ENCODE results near the gene TAF6.

Gene TAF6

DNA sequence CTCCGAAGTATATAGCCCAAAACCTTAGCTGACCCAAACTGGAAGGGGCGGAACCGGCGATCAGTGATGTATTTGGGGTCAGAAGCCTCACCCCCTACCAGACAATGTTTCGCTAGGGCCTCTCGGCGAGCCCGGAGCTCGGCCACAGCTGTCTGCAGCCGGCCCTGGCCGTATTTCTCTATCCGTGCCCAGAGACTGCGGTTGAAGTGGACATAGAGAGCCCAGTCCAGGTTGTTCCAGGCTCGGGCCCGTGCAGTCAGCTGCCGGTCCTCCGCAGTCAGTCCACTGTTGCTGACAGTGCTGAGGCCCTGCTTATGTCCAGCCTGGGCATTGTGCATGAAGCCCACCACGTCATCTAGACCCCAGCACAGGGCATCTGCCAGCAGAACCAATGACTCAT lies 40.9 kb upstream of the TAF6 start:
- no peak overlapping the region for H3K4me3 ChIP-seq (ENCODE audit: low read length)
- TF ChIP-seq, protein P1, sequence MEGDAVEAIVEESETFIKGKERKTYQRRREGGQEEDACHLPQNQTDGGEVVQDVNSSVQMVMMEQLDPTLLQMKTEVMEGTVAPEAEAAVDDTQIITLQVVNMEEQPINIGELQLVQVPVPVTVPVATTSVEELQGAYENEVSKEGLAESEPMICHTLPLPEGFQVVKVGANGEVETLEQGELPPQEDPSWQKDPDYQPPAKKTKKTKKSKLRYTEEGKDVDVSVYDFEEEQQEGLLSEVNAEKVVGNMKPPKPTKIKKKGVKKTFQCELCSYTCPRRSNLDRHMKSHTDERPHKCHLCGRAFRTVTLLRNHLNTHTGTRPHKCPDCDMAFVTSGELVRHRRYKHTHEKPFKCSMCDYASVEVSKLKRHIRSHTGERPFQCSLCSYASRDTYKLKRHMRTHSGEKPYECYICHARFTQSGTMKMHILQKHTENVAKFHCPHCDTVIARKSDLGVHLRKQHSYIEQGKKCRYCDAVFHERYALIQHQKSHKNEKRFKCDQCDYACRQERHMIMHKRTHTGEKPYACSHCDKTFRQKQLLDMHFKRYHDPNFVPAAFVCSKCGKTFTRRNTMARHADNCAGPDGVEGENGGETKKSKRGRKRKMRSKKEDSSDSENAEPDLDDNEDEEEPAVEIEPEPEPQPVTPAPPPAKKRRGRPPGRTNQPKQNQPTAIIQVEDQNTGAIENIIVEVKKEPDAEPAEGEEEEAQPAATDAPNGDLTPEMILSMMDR (conservative IDR thresholded peaks at IDR 0.05; ENCODE audit: low read length): no peak
- DNase-seq (ENCODE audit: low read depth): no peak

DNA sequence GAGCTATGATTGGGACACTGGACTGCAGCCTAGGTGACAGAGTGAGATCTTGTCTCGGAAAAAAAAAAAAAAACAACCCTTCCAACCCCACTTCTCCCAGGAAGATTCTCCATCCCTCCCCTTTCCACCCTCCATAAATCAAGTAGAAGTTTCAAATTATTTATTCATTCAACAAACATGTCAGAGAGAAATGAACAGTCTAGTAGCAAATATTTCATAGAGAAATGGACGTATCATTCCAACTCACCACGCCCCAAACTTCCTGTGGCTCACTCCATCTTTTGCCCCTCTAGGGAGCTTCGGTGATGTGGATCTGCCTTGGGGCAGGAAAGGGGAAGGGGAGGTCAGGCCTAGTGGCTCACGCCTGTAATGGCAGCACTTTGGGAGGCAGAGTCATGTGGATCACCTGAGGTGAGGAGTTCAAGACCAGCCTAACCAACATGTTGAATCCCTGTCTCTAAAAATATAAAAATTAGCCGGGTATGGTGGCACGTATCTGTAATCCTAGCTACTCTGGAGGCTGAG lies 40.0 kb upstream of the TAF6 start:
- H3K4me3 ChIP-seq (ENCODE audit: low read length): peak overlapping the region; percentile 69
- TF ChIP-seq, protein P1 (conservative IDR thresholded peaks at IDR 0.05; ENCODE audit: low read length): no peak
- no peak for DNase-seq (ENCODE audit: low read depth)

DNA sequence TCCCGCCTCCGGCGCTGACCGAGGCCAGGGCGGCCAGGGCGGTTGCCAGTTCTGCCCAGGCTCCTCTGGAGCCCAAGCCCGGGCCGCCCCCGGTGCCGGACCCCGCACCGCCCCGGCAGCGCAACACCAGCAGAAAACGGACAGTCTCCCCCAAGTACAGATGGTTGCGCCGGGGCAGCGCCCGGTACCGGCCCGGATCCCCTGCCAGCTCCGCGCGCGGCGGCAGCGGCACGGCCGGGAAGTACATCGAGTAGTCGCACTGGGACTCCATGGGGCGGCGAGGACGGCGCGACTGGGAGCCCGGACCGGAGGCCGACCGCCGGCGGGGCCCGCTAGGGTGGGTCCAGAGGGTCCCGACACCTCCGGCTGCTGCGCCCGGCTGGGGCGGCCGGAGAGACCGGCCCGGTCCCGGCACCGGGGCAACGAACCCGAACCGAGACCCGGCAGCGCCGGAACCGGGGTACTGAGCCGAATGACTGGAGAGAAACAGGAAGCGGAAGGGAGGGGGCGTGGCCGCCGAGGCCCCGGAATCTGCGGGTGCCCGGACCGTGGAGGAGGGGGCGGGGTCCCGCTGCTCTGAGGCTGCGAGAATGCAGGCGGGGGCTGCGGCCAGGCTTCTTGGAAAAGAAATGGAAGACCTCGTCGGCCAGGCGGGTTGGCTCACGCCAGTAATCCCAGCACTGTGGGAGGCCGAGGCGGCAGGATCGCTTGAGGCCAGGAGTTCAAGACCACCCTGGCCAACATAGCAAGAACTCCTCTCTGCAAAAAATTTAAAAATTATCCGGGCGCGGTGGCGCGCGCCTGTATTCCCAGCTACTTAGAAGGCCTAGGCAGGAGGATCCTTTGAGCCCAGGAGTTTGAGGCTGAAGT lies 39.3 kb upstream of the TAF6 start, which contains the start of gene TRAPPC14:
Gene TRAPPC14, minus strand, starts transcription at position 495 of the 870 bp plus-strand sequence. Its CDS starts 224 bp downstream, at position 271.
- DNase-seq (ENCODE audit: low read depth): peak; percentile 73
- TF ChIP-seq, protein P1 (conservative IDR thresholded peaks at IDR 0.05; ENCODE audit: low read length): no peak
- peak within 1 kb of the TSS; percentile 69 for H3K4me3 ChIP-seq (ENCODE audit: low read length)

DNA sequence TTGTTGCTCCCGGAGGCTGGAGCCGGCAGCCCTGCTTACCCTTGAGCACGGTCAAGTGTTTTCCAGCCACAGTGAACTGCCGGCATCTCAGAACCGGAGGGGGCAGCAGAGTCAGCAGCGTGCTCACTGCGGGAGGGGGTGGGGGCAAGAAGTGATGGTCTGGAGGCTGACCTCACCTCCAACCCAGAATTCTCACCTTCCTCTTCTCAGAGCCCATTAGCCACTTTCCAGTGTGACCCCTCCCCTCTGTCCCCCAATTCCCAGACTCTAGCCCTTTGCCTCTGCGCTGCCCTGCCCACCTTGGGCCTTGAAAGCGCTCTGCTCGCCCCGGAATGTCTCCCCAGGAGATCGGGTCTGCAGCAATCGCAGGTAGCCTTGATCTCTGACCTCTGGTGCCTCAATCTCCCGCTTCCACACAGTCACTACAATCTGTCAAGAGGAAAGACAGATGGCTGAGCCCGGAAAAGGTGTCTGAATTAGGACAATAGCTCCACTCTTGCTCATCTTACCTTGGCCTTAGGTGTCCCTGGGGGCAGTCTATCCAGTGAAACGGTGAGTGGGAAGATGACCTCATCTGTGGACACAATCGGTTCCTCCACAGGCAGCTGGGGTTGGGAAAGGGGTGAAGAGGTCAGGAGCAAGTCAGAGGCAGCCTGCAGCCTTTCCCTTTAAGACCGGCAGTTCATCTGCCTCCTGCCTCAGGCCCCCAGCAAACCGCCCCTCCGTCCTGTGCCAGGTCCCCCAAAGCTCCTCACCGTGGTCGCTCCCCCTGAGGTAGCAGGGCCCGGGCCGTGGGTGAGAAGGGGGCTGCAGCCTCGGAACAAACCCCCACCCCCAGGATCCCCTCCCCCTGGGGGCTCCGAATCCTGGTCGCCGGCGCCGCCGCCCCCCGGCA lies 38.4 kb upstream of the TAF6 start:
- peak; percentile 48 for DNase-seq (ENCODE audit: low read depth)
- H3K4me3 ChIP-seq (ENCODE audit: low read length): peak overlapping the region; percentile 69
- TF ChIP-seq, protein P1 (conservative IDR thresholded peaks at IDR 0.05; ENCODE audit: low read length): peak; percentile 24

DNA sequence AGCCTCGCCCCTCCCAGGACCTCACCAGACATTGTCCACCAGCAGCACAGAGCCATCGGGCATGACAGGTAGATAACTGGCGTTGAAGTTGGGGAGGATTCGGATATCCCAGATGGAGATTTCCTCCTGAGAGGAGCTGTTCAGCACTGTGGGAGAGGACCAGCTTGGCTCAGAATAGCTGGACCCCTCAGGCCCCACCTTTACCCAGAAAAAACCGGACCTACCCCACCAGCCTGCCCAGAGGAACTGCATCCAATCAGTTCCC lies 37.8 kb upstream of the TAF6 start:
- DNase-seq (ENCODE audit: low read depth): no peak
- H3K4me3 ChIP-seq (ENCODE audit: low read length): peak overlapping the region; percentile 69
- TF ChIP-seq, protein P1 (conservative IDR thresholded peaks at IDR 0.05; ENCODE audit: low read length): no peak

DNA sequence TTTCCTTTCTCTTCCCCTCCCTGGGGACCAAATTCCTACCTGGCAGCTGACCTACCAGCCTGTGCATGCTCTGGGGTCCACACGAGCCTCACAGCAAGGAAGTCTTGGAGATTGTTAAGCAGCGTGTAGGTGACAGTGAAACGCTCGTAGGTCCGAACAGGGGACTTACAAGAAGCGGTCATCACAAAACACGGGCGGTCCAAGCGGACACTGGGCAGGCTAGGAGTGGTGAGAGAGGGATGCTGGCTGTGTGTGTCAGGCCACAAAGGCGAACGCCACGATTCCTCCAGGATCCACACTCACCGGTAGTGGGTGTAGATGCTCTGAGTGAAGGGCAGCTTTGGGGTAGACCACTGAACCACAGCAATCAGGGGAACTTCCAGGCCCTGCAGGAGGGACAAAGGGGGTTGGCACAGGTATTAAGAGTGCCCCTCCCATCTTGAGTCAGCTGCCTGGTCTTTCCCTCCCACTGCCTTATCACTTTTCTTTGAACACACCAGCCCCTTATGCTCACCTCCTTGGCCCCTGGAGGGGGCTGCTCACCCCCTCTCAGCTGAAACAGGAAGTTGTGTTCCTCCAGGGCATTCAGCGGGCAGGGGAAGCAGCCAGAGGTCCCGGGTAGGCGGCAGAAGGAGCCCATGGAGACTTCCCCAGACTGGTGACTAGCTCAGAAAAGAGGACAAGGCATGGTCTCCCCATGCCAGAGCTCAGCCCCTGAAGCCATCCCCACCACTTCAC lies 37.3 kb upstream of the TAF6 start:
- peak overlapping the region; percentile 69; the same call in 1 of the 2 replicates for H3K4me3 ChIP-seq (ENCODE audit: low read length)
- no peak for DNase-seq (ENCODE audit: low read depth)
- TF ChIP-seq, protein P1 (conservative IDR thresholded peaks at IDR 0.05; ENCODE audit: low read length): no peak
